ENCODE measurements around the gene PTPRN2.

DNA sequence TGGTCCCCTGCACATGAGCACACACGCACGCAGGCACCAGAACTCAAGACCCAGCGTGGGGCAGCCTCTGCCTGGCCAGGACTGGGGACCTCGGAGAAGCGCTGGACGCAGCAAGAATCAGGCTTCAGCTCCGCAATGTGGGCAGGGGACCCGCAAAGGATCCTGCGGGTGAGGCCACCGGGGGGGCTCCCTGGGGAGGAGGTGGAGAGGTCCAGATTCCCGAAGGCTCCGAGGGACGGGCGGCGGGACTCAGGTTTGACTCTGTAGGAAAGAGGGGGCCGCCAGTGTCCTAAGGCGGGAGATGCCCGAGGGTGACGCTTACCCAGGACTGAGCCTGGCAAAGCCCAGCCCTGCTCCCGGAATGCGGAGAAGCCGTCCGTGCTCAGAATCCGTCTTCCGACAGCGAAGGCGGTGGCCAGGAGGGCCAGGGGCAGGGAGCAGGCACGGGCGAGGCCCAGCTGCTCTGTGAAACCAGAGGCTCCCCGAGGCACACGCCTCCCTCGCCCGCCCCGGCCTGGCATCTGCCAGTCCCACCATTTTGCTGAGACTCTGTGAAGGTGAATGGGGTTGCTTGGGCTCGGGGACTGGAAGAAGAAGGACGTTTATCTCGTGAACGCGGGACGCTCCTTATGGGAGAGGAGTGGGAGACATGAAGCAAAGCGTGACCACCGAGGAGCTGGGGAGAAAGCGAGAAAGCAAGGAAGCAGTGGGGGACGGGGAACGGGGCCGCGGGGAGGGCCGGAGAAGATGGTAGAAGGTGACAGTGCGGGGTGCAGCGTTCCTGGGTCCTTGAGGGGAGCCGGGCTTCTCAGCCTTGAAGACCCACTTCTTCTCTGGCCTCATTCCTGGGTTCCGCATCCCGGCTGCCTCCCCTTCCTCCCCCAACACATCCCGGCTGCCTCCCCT is 489.2 kb downstream of the PTPRN2 start:
- TF ChIP-seq MYC (IDR thresholded peaks at IDR 0.05; ENCODE audit: low read depth, low read length) (no peak), POLR2A (IDR thresholded peaks at IDR 0.05; ENCODE audit: low read depth, low read length) (no peak), EZH2 (IDR thresholded peaks at IDR 0.05; ENCODE audit: borderline replicate concordance, low read depth, low read length, severe bottlenecking) (no peak), POLR2AphosphoS5 (IDR thresholded peaks at IDR 0.05; ENCODE audit: insufficient read depth, low read depth, low read length) (no peak), GATA2 (IDR thresholded peaks at IDR 0.05; ENCODE audit: insufficient read depth, insufficient read length, low read depth, low read length) (no peak), JUN (IDR thresholded peaks at IDR 0.05; ENCODE audit: borderline replicate concordance, insufficient read depth, insufficient read length, low read depth) (no peak)
- TF ChIP-seq, protein P1, sequence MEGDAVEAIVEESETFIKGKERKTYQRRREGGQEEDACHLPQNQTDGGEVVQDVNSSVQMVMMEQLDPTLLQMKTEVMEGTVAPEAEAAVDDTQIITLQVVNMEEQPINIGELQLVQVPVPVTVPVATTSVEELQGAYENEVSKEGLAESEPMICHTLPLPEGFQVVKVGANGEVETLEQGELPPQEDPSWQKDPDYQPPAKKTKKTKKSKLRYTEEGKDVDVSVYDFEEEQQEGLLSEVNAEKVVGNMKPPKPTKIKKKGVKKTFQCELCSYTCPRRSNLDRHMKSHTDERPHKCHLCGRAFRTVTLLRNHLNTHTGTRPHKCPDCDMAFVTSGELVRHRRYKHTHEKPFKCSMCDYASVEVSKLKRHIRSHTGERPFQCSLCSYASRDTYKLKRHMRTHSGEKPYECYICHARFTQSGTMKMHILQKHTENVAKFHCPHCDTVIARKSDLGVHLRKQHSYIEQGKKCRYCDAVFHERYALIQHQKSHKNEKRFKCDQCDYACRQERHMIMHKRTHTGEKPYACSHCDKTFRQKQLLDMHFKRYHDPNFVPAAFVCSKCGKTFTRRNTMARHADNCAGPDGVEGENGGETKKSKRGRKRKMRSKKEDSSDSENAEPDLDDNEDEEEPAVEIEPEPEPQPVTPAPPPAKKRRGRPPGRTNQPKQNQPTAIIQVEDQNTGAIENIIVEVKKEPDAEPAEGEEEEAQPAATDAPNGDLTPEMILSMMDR (IDR thresholded peaks at IDR 0.05; ENCODE audit: extremely low read depth in 1 of 2, insufficient read depth in 1 of 2, low read depth in 1 of 2, low read length in 2 of 2), result no peak
- TF ChIP-seq, protein P2, sequence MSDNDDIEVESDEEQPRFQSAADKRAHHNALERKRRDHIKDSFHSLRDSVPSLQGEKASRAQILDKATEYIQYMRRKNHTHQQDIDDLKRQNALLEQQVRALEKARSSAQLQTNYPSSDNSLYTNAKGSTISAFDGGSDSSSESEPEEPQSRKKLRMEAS (IDR thresholded peaks at IDR 0.05; ENCODE audit: insufficient read depth, insufficient read length), result no peak

Data from endothelial cell of umbilical vein (primary cell).